GM12801 (cell line): ENCODE data around the gene ITPR2.

Experiments used
- TF ChIP-seq, protein P1 (sequence below): IDR thresholded peaks from one replicate; pipeline ENCODE4 v1.5.1; 2011; ENCODE audit warnings: control low read depth; ENCODE audit not compliant: insufficient read length; ENCODE audit errors: extremely low read depth

The ITPR2 gene

DNA sequence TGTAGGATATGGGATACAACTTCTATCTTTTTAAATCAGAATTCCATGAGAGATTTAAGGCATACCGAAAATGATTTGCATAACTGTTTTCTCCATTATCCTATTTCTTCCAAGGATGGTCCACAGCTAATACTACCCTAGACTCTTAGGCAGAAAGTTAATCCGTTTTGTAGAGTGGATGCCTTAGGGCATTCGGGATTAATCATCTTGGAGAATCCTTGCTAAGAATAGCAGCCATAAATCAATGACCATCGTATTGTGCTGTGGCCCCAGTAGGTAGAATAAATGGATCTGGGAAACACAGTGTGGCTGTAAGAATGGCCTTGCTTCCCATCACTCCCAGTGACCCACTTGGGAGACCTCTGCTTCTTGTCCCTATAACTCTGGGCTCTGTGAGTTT, 538.0 kb downstream of the ITPR2 start:
- TF ChIP-seq, protein P1, sequence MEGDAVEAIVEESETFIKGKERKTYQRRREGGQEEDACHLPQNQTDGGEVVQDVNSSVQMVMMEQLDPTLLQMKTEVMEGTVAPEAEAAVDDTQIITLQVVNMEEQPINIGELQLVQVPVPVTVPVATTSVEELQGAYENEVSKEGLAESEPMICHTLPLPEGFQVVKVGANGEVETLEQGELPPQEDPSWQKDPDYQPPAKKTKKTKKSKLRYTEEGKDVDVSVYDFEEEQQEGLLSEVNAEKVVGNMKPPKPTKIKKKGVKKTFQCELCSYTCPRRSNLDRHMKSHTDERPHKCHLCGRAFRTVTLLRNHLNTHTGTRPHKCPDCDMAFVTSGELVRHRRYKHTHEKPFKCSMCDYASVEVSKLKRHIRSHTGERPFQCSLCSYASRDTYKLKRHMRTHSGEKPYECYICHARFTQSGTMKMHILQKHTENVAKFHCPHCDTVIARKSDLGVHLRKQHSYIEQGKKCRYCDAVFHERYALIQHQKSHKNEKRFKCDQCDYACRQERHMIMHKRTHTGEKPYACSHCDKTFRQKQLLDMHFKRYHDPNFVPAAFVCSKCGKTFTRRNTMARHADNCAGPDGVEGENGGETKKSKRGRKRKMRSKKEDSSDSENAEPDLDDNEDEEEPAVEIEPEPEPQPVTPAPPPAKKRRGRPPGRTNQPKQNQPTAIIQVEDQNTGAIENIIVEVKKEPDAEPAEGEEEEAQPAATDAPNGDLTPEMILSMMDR = no peak

DNA sequence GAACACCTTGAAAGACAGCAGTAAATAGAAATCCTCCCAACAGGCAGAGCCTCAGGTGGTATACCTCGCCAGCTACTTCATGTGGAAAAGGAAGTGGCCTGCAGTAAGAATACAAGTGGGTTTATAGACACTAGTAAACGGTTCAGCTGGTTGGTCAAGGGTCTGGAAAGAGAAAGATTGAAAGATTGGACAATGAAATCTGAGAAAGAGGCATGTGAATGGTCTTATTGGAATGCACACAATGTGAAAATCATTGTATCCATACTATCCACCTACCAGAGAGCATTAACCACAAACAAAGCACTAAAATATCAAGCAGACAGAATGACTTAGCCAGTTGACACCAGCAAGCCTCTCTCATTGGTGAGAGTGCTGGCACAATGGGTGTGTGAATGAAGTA, 539.4 kb downstream of the ITPR2 start:
- TF ChIP-seq, protein P1 = no peak

DNA sequence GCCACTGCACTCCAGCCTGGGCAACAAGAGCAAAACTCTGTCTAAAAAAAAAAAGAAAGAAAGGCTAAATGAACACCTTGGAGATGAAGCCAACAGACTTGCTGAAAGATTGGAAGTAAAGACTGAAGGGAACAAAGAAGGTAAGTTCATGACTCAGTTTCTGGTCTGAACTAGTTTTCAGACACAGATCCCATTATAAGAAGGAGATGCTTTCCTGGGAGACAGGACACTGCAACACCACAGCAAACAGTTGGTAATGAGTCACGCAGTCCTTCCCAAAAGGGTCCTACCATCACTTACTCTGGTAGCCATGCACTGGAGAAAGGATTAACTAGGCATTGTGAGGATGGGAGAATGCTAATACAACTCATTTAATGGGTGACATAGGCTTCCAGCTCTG, 540.4 kb downstream of the ITPR2 start:
- TF ChIP-seq, protein P1 = no peak

DNA sequence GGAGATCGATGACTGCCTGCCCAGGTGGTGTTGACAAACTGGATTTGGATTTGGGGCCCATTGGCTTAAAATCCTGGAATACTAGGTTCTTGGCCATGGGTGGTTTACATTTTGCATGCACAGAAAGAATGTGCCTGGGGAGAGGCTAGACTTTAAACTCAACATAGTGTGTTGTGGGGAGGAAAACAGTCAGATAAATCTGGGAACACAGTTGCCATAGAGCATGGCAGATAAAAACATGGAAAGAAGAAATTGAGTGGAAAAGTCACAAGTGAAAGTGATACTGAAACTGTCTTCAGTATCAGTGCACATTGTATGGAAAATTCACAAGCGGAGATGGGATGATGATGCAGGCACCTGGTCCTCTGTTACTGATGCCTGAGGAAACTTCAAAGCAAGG, 542.4 kb downstream of the ITPR2 start:
- TF ChIP-seq, protein P1 = no peak

DNA sequence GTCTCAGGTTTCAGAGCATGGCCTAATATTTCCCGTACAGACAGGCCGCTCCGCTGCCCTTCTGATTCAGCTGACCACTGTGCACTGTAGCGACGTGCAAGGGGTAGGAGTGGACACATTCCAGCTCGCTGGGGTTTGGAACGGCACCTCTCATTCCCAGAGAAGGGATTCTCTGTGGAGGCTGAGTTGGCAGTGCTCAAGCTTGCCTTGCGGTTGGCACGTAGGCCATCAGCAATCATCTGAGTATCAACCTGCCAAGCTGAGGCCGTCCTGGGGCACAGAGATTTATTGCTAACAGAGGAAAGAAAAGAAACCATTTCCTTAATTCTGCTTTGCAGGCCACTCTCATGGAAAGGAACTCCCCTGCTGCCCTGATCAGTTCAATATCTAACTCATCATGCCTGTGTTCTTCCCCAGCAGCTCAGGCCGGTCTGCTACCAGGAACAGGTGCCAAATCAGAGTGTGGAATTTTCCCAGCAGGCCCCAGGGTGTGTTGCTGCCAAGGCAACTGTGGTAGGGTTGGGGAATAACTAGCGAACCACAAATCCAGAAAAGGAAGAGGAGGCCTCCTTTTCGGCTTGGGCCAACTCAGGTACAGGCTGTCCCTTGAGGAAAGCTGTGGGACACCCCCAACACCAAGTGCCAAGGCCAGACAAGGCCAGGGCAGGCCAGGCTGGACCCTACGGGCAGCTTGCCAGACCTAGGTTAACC, 545.2 kb downstream of the ITPR2 start:
- TF ChIP-seq, protein P1 = no peak
